ENCODE data around the gene SLC22A6.

SLC22A6 gene

GRCh38 chr11:62981743-62982142 lies 3.0 kb downstream of the SLC22A6 start:
- no peak for TF ChIP-seq CTCF (IDR thresholded peaks at IDR 0.05; ENCODE audit: insufficient read depth, low read length, missing control alignments)
- ChIA-PET CTCF (no interaction called here), POLR2A (no interaction called here)
- H3K4me3 ChIP-seq (ENCODE audit: low read depth, low read length): no peak overlapping the region
- no peak for DNase-seq (ENCODE audit: low read depth, low spot score)

GRCh38 chr11:62980133-62980760 lies 4.5 kb downstream of the SLC22A6 start:
- no peak for TF ChIP-seq CTCF (IDR thresholded peaks at IDR 0.05; ENCODE audit: insufficient read depth, low read length, missing control alignments)
- DNase-seq (ENCODE audit: low read depth, low spot score): no peak
- CTCF ChIA-PET: no interaction called here
- POLR2A ChIA-PET: no interaction called here
- H3K4me3 ChIP-seq (ENCODE audit: low read depth, low read length): no peak overlapping the region

GRCh38 chr11:62976109-62976508 lies 8.7 kb downstream of the SLC22A6 start:
- DNase-seq (ENCODE audit: low read depth, low spot score): no peak
- TF ChIP-seq CTCF (IDR thresholded peaks at IDR 0.05; ENCODE audit: insufficient read depth, low read length, missing control alignments): no peak
- ChIA-PET POLR2A (no interaction called here), CTCF (interaction anchor here (0.7 to 4.4 kb wide), 4 partner anchors 15 to 72 kb away, joined by 3 to 20 read pairs (median 4); no protein-coding TSS in a partner anchor)
- H3K4me3 ChIP-seq (ENCODE audit: low read depth, low read length): no peak overlapping the region

- peak; percentile 14 for TF ChIP-seq CTCF (IDR thresholded peaks at IDR 0.05; ENCODE audit: insufficient read depth, low read length, missing control alignments)
- ChIA-PET CTCF (interaction anchor here (0.9 to 4.4 kb wide), 3 partner anchors 16 to 71 kb away, joined by 3 to 20 read pairs (median 5); no protein-coding TSS in a partner anchor), POLR2A (no interaction called here)
- H3K4me3 ChIP-seq (ENCODE audit: low read depth, low read length): no peak overlapping the region
- no peak for DNase-seq (ENCODE audit: low read depth, low spot score)
Observed at GRCh38 chr11:62974848-62975522, 9.8 kb downstream of the SLC22A6 start.

- no peak for DNase-seq (ENCODE audit: low read depth, low spot score)
- H3K4me3 ChIP-seq (ENCODE audit: low read depth, low read length): no peak overlapping the region
- TF ChIP-seq CTCF (IDR thresholded peaks at IDR 0.05; ENCODE audit: insufficient read depth, low read length, missing control alignments): no peak
- ChIA-PET POLR2A (no interaction called here), CTCF (no interaction called here)
Observed at GRCh38 chr11:62965574-62965973, 19.2 kb downstream of the SLC22A6 start.

- DNase-seq (ENCODE audit: low read depth, low spot score): no peak
- no peak for TF ChIP-seq CTCF (IDR thresholded peaks at IDR 0.05; ENCODE audit: insufficient read depth, low read length, missing control alignments)
- POLR2A ChIA-PET: no interaction called here
- CTCF ChIA-PET: no interaction called here
- H3K4me3 ChIP-seq (ENCODE audit: low read depth, low read length): no peak overlapping the region
Observed at GRCh38 chr11:62962391-62962790, 22.4 kb downstream of the SLC22A6 start.

All from AG04449 (cell line).